Measurements from ENCODE around the gene PIK3C2G. TPM values are rescaled to one million over a fixed set of nuclear protein-coding genes. Genes with fewer than 3 reads are reported as not detected.

The PIK3C2G gene
- total and polyA plus RNA-seq, 10 of the 15 experiments (the other 5 are each of a cell fraction or from before 2014, with no cell fraction given): not detected

GRCh38 chr12:18285161-18285560 lies 23.8 kb downstream of the PIK3C2G start (continued):
- TF ChIP-seq YY1 (IDR thresholded peaks at IDR 0.05; ENCODE audit: low read depth, low read length): no peak
- TF ChIP-seq RUNX3 (IDR thresholded peaks at IDR 0.05; ENCODE audit: low read length): no peak
- no peak for TF ChIP-seq USF2 (IDR thresholded peaks at IDR 0.05; ENCODE audit: borderline replicate concordance, low read depth, low read length)

- ChIA-PET SMC1A (ENCODE audit: uncharacterized antibody, unreplicated experiment) (interaction anchor here (1.1 kb wide), 2 partner anchors 23 to 34 kb away, joined by 3 read pairs; no protein-coding TSS in a partner anchor), CTCF (no interaction called here), POLR2A (no interaction called here), RAD21 (ENCODE audit: unreplicated experiment) (no interaction called here)
- Histone ChIP-seq H4K20me1 (ENCODE audit: control insufficient read depth, insufficient read depth) (no peaks in the 10 kb centered on the region), H3K9ac (ENCODE audit: control insufficient read depth, insufficient read depth, low read length) (no peak overlapping the region), H3K9me3 (replicated peaks; ENCODE audit: control insufficient read depth, insufficient read depth, low read length) (no peaks in the 10 kb centered on the region), H3K27ac (ENCODE audit: control insufficient read depth, insufficient read depth) (no peak overlapping the region), H3K36me3 (ENCODE audit: control insufficient read depth in 2 of 2, insufficient read depth in 2 of 2, low read length in 1 of 2) (no peaks in the 10 kb centered on the region), H2AFZ (ENCODE audit: control insufficient read depth, low read depth, low read length) (no peak overlapping the region), H3K27me3 (replicated peaks in 1 of 2; ENCODE audit: control insufficient read depth in 2 of 2, insufficient read depth in 2 of 2, low read length in 1 of 2) (no peaks in the 10 kb centered on the region), H3K4me3 (no peak overlapping the region), H3K4me2 (ENCODE audit: control insufficient read depth, insufficient read depth) (no peak overlapping the region), H3K4me1 (ENCODE audit: control insufficient read depth, insufficient read depth, low read length) (no peaks in the 10 kb centered on the region), H3K79me2 (ENCODE audit: control insufficient read depth, insufficient read depth, low read length) (no peaks in the 10 kb centered on the region)
- no peak for TF ChIP-seq KAT2A (conservative IDR thresholded peaks at IDR 0.05; ENCODE audit: control insufficient read depth, low read depth, low read length)
- no peak for TF ChIP-seq MLLT1 (IDR thresholded peaks at IDR 0.05)
- TF ChIP-seq BCL3 (IDR thresholded peaks at IDR 0.05; ENCODE audit: borderline replicate concordance, insufficient read depth, low read depth, low read length, poor library complexity, severe bottlenecking): no peak
- TF ChIP-seq MTA2 (IDR thresholded peaks at IDR 0.05; ENCODE audit: low read depth): no peak
- no peak for TF ChIP-seq TARDBP (IDR thresholded peaks at IDR 0.05; ENCODE audit: borderline replicate concordance)
- no peak for TF ChIP-seq ZBTB4 (CRISPR knock-in tag; IDR thresholded peaks at IDR 0.05)
- no peak for TF ChIP-seq HSF1 (IDR thresholded peaks at IDR 0.05; ENCODE audit: low read depth, low read length)
- TF ChIP-seq KDM1A (IDR thresholded peaks at IDR 0.05; ENCODE audit: borderline replicate concordance): no peak
- no peak for TF ChIP-seq PML (IDR thresholded peaks at IDR 0.05; ENCODE audit: low read length)
- TF ChIP-seq ZNF274 (IDR thresholded peaks at IDR 0.05; ENCODE audit: insufficient read depth, insufficient read length): no peak
- TF ChIP-seq CBX5 (IDR thresholded peaks at IDR 0.05; ENCODE audit: low read depth): no peak
- intact Hi-C loops (cut with micrococcal nuclease; ENCODE audit: unreplicated experiment): no loop called here
- no TSS peak for BruUV-seq (replicated peaks)
- in situ Hi-C loops (cut with MboI): no loop called here
- ATAC-seq (no peak), FAIRE-seq (no peak), DNase-seq (ENCODE audit: low read depth, low spot score) (no peak)
- 7% methylated on average over 3 of the region's 3 CpGs for WGBS (ENCODE audit: insufficient coverage, insufficient replicate concordance, low lambda C conversion rate, missing lambda C conversion rate)
Measured at GRCh38 chr12:18290386-18290785, 29.1 kb downstream of the PIK3C2G start.

All from GM12878 (cell line).